Stomach (tissue), 9 donors: ENCODE measurements around the gene ATP6AP2. TPM values are rescaled to one million over a fixed set of nuclear protein-coding genes. Genes with fewer than 3 reads are reported as not detected.

Experiments
- DNase-seq, 2 donors: peaks; one replicate each; pipeline versions ENCODE4 v3.0.0 to v3.0.0-alpha.2; 2013 to 2019
- H3K27ac ChIP-seq, 5 donors: fragments of 200-600 bp in 4 of 5; sonication (generic) in 4 of 5; one replicate each; pipeline ENCODE4 v1.5.1; 2013 to 2019; ENCODE audit warnings: mild to moderate bottlenecking in 1 of 5, moderate library complexity in 1 of 5
- H3K27me3 ChIP-seq, 3 donors: fragments of 200-600 bp; sonication (generic); one replicate each; pipeline ENCODE4 v1.5.1; 2017 to 2019; ENCODE audit warnings: mixed run types in 1 of 3
- H3K36me3 ChIP-seq, 4 donors: fragments of 200-600 bp; sonication (generic); 1 replicate in 3 of 4; 2 replicates in 1 of 4; pipeline ENCODE4 v1.5.1; 2016 to 2019
- H3K4me1 ChIP-seq, 4 donors: fragments of 200-600 bp; sonication (generic); one replicate each; pipeline ENCODE4 v1.5.1; 2016 to 2019
- H3K4me3 ChIP-seq, 4 donors: fragments of 200-600 bp; sonication (generic) in 3 of 4; one replicate each; pipeline ENCODE4 v1.5.1; 2016 to 2019; ENCODE audit warnings: mild to moderate bottlenecking in 1 of 4
- H3K9me3 ChIP-seq, 4 donors: fragments of 200-600 bp; sonication (generic); one replicate each; pipeline ENCODE4 v1.5.1; 2016 to 2019
- CTCF ChIP-seq, 7 experiments: fragments of 450-650 bp in 4 of 7; fragments of 200-600 bp in 3 of 7; sonication (generic) in 3 of 7; IDR thresholded peaks; one replicate each; pipeline ENCODE4 v1.5.1; 2016 to 2019; ENCODE audit warnings: antibody characterized with exemption in 7 of 7, control low read depth in 2 of 7, mild to moderate bottlenecking in 1 of 7
- EP300 ChIP-seq: sonication (generic); formaldehyde crosslinking; IDR thresholded peaks from one replicate; pipeline ENCODE4 v1.6.1; 2017; ENCODE audit warnings: antibody characterized with exemption
- POLR2A ChIP-seq, 4 donors: fragments of 450-650 bp; IDR thresholded peaks; one replicate each; pipeline ENCODE4 v1.6.1; 2016; ENCODE audit warnings: antibody characterized with exemption in 4 of 4, control low read depth in 2 of 4, mild to moderate bottlenecking in 1 of 4, moderate library complexity in 1 of 4
- POLR2AphosphoS5 ChIP-seq, 3 donors: sonication (generic); formaldehyde crosslinking; IDR thresholded peaks; one replicate each; pipeline ENCODE4 v1.6.1; 2016; ENCODE audit warnings: antibody characterized with exemption in 3 of 3
- WGBS, 5 donors: extraction: QIAGEN DNeasy Blood & Tissue Kit in 3 of 5; methylation state at CpG; one replicate each; pipeline versions ENCODE4 v1.1.5 to v1.1.7; 2013 to 2018; 5-methylcytosine and 5-hydroxymethylcytosine counted together
- intact Hi-C: fragments of 100-400 bp; cut with DNase I; formaldehyde crosslinking; loops from one replicate; pipeline ENCODE4 v1.15.1; 2023; ENCODE audit warnings: low total_unique reads
- polyA plus RNA-seq, 3 donors: library from polyadenylated mRNA; stranded (reverse); fragments of 200-250 nt; gene quantifications; one replicate each; pipeline ENCODE4 v1.2.3, GENCODE V29; 2013
- total RNA-seq, 5 donors: library from RNA; depleted of rRNA; stranded (reverse); fragments of >200 nt; gene quantifications; one replicate each; pipeline versions ENCODE4 v1.1.0 to v1.2.3, GENCODE V29; 2014 to 2016
- donor health status: healthy with polysubstance abuse.
- donor health status: Bipolar disorder and iron deficiency.
- donor health status: healthy.

The ATP6AP2 gene
- total and polyA plus RNA-seq, 8 donors: 10.4 to 216 (median 58.9) TPM

- intact Hi-C loops: no loop called here
- no peak overlapping the region for H3K4me3 ChIP-seq
- WGBS, 5 donors: 72 to 93% (median 90%) methylated on average over 2 to 4 of the region's 4 CpGs
- H3K36me3 ChIP-seq: peaks cover 12 to 98% (median 98%) of the 10 kb centered on the region in 4 donors
- no peaks in the 10 kb centered on the region for H3K9me3 ChIP-seq
- DNase-seq: no peak
- H3K27me3 ChIP-seq: no peaks in the 10 kb centered on the region
- no peaks in the 10 kb centered on the region for H3K4me1 ChIP-seq
- no peak for TF ChIP-seq CTCF (IDR thresholded peaks at IDR 0.05)
- no peak for TF ChIP-seq POLR2A (IDR thresholded peaks at IDR 0.05)
- no peak for TF ChIP-seq POLR2AphosphoS5 (IDR thresholded peaks at IDR 0.05)
- TF ChIP-seq EP300: no peak
- no peak overlapping the region for H3K27ac ChIP-seq
These were observed 51.4 kb downstream of the ATP6AP2 start for GRCh38 chrX:40632199-40632598.

GRCh38 chrX:40637687-40638086 lies 56.9 kb downstream of the ATP6AP2 start:
- TF ChIP-seq POLR2A (IDR thresholded peaks at IDR 0.05) (no peak), EP300 (no peak), CTCF (IDR thresholded peaks at IDR 0.05) (no peak), POLR2AphosphoS5 (IDR thresholded peaks at IDR 0.05) (no peak)
- intact Hi-C loops: no loop called here
- no peak overlapping the region for H3K27ac ChIP-seq
- no peak overlapping the region for H3K4me3 ChIP-seq
- peaks cover 0 to 74% (median 70%) of the 10 kb centered on the region in 4 donors for H3K36me3 ChIP-seq
- peaks cover 0 to 15% (median 7%) of the 10 kb centered on the region in 4 donors for H3K4me1 ChIP-seq
- H3K27me3 ChIP-seq: no peaks in the 10 kb centered on the region
- DNase-seq: no peak
- no peaks in the 10 kb centered on the region for H3K9me3 ChIP-seq
- WGBS, 5 donors: 84 to 95% (median 88%) methylated on average over 3 of the region's 3 CpGs

GRCh38 chrX:40644176-40644575 lies 63.4 kb downstream of the ATP6AP2 start:
- Histone ChIP-seq H3K4me1 (peaks cover 4 to 57% (median 38%) of the 10 kb centered on the region in 4 donors), H3K27me3 (peaks cover 0 to 4% (median 0%) of the 10 kb centered on the region in 3 donors), H3K27ac (peak overlapping the region in 4 of 5 donors; percentile 71 to 86 (median 82)), H3K9me3 (no peaks in the 10 kb centered on the region), H3K36me3 (peaks cover 0 to 14% (median 9%) of the 10 kb centered on the region in 4 donors), H3K4me3 (peak overlapping the region in 3 of 4 donors; percentile 20 to 86 (median 32))
- TF ChIP-seq CTCF (IDR thresholded peaks at IDR 0.05) (no peak), EP300 (no peak), POLR2A (IDR thresholded peaks at IDR 0.05) (no peak), POLR2AphosphoS5 (IDR thresholded peaks at IDR 0.05) (peak in 1 of 3 donors; percentile 14)
- intact Hi-C loops: no loop called here
- peak in 1 of 2 donors; percentile 18 for DNase-seq
- WGBS, 5 donors: 41 to 67% (median 45%) methylated on average over 5 of the region's 5 CpGs

- H3K27me3 ChIP-seq: peaks cover 0 to 4% (median 0%) of the 10 kb centered on the region in 3 donors
- H3K4me3 ChIP-seq: peak overlapping the region; percentile 20 to 86 (median 29)
- WGBS, 5 donors: 0 to 24% (median 9%) methylated on average over 4 of the region's 4 CpGs
- TF ChIP-seq POLR2A (IDR thresholded peaks at IDR 0.05): no peak
- no peak for TF ChIP-seq EP300
- no peak for TF ChIP-seq CTCF (IDR thresholded peaks at IDR 0.05)
- peak in 2 of 3 donors; percentile 52 to 63 for TF ChIP-seq POLR2AphosphoS5 (IDR thresholded peaks at IDR 0.05)
- H3K27ac ChIP-seq: peak overlapping the region; percentile 71 to 89 (median 83)
- intact Hi-C loops: no loop called here
- peaks cover 4 to 57% (median 38%) of the 10 kb centered on the region in 4 donors for H3K4me1 ChIP-seq
- peaks cover 0 to 10% (median 4%) of the 10 kb centered on the region in 4 donors for H3K36me3 ChIP-seq
- DNase-seq: peak; percentile 59 to 84
- H3K9me3 ChIP-seq: no peaks in the 10 kb centered on the region
These were observed 64.1 kb downstream of the ATP6AP2 start for GRCh38 chrX:40644821-40645358.
